ENCODE measurements around the gene EEF1A2.

DNA sequence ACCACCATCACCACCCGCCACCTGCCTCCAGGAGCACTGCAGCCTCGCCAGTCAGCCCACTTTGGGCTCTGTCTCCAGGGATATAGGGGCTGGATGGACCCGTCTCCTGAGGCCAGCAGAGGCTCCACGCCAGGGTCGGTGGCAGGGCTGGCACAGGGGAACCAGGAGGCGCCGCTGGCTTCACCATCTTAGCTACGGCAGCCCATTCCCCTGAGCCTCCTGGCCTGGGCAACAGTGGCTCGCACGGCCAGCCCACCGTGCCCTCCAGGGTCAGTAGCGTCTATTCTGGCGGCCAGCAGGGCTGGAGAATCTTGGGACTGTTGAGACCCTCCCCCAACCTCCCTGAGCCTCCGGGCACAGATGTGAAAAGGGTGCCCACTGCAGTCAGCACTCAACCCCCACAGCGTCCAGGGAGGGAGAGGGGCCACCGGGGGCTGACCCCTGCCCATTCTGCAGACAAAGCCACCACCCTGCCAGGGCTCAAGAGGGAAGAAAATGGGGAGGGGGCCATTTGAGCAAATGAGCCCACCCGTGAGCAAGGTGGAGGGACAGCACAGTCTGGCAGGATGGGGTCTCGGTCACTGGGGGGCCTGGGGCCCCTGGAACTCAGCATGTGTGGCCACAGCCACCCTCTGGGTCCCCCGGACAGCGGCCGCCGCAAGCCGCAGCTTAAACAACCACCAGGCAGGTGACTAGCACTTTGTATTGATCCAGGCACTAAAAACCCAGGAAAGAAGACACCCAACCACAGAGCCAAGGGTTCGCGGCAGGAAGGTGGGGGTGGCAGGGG is 55.1 kb downstream of the EEF1A2 start:
- TF ChIP-seq POLR2A (IDR thresholded peaks at IDR 0.05; ENCODE audit: low read length) (no peak), GATA1 (IDR thresholded peaks at IDR 0.05; ENCODE audit: low read depth, low read length) (no peak)

Measured in erythroblast (primary cell).